HG02852 (cell line): ENCODE results near the gene SLIT1.

Source experiments
- ATAC-seq: cut with Tn5 transposase; IDR thresholded peaks from one replicate; pipeline ENCODE4 v1.9.1; 2021; ENCODE audit warnings: mild to moderate bottlenecking, moderate library complexity; ENCODE audit not compliant: unreplicated experiment

Gene SLIT1

DNA sequence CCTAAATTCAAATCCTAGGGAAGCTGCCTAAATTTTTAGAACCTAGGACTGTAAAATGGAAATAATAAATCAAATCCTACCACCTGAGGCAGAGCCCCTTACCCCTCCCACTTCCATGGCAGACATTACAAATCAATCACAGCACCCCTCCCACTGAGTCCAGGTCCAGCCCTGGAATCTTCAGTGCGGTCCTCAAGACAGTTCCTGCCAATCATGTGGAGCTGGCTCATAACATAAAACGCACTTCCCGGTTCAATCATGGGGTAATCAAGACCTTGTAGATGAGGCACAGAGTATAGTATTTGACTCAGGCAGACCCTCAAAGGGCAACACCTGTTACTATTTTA, 157.0 kb downstream of the SLIT1 start:
- no peak for ATAC-seq

DNA sequence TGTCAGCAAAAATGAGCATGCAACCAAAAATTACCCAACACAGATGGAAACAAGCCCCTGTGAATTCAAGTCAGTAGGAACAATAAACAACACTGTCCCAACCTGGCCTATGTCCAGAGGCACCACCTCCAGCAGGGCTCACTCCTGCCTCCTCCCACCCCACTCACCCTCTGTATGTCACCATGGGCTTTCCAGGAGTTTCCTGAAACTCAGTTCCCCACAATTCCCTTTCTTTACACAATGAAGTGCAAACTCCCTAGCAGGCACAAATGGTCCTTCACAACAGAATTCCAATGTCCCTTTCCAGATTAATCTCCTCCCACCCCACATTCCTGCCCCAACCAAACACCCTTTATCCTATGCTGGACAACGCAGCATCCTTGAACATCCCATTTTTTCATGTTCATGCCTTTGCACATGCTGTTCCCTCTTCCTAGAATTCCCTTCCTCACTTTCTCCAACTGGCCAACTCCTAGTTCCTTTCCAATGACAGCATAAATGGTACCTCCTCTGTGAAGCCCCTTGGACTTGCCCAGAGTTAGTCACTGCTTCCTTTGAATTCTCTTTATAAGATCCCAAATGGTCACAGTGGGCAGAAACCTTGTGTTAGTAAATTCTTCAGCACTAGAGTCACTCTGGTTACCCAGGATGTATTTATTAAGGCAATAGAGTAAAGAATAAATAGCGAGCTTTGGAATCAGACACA, 157.5 kb downstream of the SLIT1 start:
- ATAC-seq: no peak

- ATAC-seq: no peak
Measured at GRCh38 chr10:97025613-97026242, 160.0 kb downstream of the SLIT1 start.

DNA sequence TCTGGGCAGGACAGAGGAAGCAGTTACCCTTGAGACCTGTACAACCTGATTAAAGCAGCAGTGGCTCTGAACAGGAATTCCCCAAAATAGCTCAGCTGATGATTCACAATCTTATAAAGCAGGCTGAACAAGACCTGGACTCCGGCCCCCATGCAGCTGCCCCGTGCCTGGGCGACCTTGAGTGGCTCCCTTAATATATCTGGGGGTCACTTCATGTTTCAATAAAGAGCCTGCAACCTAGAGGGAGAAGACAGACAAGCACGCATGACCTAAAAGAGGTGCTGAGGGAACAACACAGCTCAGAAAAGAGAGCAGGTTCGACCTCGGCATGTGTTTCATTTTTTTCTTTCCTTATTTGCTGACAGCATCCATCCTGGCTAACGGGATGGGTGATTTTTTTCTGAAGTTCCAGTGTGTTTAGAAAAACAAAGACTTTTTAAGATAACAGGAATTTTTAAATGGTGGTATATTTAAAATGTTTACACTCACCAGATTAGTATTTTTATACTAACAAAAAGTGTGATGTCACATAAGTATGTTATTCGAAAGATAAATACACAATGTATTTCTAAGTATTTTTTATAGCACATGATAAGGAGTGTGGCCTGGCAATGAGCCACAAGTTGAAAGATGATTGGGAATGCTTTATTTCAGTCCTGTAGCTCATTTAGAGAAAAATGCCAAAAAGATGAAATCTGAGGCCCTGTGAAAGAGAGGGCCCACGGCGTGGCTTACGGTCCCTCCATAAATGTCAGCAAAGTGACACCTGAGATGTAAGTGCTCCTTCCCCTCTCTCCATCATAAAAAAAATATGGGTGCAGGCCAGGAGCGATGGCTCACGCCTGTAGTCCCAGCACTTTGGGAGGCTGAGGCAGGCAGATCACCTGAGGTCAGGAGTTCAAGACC, 161.3 kb downstream of the SLIT1 start:
- ATAC-seq: no peak

DNA sequence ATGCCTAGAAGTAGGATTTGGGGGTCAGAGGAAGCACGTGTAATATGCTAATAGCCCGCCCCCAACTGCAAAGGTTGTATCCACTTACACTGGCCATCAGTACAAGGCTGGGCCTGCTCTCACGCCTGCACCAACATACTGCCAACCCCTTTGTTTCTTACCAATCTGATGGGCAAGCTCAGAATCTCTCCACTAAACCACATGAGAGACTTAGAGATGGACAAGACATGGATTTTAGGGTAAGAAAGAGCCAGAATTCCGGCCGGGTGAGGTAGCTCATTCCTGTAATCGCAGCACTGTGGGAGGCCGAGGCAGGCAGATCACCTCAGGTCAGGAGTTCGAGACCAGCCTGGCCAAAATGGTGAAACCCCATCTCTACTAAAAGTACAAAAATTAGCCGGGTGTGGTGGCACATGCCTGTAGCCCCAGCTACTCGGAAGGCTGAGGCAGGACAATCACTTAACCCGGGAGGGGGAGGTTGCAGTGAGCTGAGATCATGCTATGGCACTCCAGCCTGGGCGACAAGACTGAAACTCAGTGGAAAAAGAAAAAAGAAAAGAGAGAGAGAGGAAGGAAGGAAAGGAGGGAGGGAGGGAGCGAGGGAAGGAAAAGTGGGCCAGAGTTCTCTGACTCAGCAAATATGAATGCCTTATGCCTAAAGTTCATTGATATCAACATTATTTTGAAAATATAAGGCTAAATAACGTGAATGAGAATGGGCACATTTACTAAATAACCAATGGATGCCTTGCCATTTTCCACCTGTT, 162.2 kb downstream of the SLIT1 start:
- no peak for ATAC-seq

GRCh38 chr10:97022616-97023015, 163.1 kb downstream of the SLIT1 start:
- no peak for ATAC-seq

GRCh38 chr10:97020452-97021400, 165.0 kb downstream of the SLIT1 start:
- ATAC-seq: no peak

- no peak for ATAC-seq
Measured at GRCh38 chr10:97019213-97019844, 166.4 kb downstream of the SLIT1 start.

DNA sequence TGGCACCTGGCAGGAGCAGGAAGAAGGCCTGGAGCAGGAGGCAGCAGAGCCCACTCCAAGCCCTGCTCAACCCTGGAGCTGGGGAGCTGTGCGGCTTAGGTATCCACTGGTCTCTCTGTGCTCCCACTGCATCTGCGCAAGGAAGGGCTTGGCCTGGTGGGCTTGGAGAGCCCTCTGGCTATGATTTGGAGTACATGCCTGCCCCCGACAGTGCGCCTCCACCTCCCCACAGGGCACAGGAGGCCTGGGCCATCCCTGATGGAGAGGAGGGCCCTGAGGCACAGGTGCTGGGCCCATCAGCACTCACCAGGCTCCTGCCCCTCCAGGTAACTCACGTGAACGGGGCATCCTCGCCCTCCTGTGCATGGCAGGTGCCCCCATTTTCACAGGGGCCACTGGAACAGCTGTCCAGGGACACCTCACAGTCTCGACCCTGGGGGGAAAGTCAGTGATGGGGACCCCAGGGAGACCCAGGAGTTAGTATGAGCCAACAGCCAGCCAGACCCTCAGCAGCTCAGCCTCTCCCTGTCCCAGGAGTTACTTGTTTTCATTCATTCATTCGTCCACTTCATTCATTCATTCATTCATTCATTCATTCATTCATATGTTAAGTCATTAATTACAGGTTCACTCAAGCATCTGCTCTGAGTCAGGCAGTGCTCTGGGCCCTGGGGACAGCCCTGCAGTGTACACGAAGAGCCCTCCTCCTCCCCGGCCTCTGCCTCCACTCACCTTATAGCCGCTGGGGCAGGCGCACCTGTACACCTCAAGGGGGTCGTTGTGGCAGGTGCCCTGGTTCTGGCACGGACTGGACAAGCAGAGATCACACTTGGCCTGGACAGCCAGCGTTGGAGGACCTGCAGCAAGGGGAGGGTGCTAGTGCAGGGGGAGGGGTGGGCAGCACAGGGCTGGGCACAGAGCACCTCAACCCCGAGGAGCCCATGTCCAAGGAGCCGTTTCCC, 167.2 kb downstream of the SLIT1 start:
- no peak for ATAC-seq

- no peak for ATAC-seq
Measured at GRCh38 chr10:97017474-97017903, 168.3 kb downstream of the SLIT1 start.

- peak; percentile 80 for ATAC-seq
Measured at GRCh38 chr10:97016728-97017473, 168.9 kb downstream of the SLIT1 start.

- no peak for ATAC-seq
Measured at GRCh38 chr10:97015240-97015639, 170.5 kb downstream of the SLIT1 start.

DNA sequence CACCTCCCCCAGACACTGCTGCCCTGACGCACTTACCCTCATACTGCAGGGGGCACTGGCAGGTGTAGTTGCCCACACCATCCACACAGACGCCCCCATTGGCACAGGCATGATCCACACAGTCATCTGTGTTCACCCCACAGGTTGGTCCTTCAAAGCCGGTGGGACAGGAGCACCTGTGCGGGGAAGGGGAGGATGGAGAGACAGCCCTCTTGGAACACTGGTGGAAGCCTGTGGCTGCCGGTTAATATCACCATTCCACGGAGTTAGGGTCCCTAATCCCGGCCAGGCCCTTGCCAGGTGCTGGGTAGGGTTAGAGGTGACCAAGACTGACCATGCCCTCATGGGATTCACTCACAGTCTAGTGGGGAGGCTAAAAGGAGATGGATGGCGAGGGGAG, 171.8 kb downstream of the SLIT1 start:
- ATAC-seq: no peak

DNA sequence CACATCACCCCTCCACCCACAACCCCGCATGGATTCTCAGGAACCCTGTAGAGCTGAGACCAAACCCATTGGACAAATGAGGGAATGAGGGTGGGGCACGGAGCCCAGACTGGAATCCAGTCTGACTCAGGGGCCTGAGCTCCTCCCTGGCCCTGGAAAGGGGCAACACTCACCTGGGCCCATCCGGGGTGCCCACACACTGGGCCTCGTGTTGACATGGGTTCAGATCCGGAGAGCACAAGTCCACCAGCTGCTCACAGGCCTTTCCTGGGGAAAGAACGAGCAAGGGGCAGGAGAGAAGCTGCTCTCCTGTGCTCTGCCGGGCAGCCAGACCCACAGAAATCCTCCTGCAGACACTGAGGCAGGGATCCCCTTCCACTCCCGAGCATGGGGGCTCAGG, 172.2 kb downstream of the SLIT1 start:
- no peak for ATAC-seq

- no peak for ATAC-seq
Measured at GRCh38 chr10:97012470-97012869, 173.3 kb downstream of the SLIT1 start.

DNA sequence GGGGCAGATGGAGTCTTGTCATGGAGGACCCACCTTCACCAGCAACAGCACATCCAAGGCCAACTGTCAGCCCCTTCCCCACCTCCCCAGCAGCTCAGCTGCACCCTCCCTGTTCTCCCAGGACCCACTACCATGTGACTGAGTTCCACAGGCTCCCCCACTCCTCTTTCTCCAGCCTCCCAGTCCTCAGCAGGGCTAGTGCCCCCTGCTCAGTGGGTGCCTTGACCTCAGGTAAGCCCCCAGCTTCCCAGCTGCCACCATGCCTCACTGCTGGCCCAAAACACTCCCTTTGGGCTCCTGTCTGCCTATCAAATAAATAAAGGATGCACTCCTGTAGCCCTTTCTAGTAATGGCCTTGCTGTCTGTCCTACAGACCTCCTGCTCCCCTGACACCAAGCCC, 174.4 kb downstream of the SLIT1 start:
- no peak for ATAC-seq

GRCh38 chr10:97010695-97011206, 175.0 kb downstream of the SLIT1 start:
- no peak for ATAC-seq
